HuH-7 (cell line): Measurements from ENCODE around the gene PRDM16.
A peak's percentile ranks its signal among the peaks of the same experiment; 100 is the strongest.

Source experiments
- DNase-seq: peaks from one replicate; pipeline ENCODE4 v3.0.0; 2011; ENCODE audit warnings: low spot score

PRDM16 gene

DNA sequence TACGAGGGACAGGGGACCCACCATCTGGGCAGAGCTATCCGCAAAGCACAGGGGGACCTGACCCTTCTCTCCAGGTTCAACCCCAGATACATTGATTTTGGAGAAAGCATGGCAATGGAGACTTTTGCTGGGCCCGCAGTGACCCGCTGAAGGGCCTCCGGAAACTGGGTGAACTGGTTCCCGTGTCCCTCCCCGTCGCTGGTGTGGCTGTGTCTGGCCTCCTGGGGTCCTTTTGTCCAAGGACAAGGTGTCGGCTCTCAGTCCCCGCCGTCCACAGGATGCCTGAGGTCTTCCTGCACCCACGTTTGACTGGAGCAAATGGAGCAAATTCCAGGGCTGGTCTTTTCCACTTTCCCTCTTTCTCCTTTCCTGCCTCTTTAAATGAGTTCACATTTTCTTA lies 176.3 kb downstream of the PRDM16 start:
- no peak for DNase-seq

DNA sequence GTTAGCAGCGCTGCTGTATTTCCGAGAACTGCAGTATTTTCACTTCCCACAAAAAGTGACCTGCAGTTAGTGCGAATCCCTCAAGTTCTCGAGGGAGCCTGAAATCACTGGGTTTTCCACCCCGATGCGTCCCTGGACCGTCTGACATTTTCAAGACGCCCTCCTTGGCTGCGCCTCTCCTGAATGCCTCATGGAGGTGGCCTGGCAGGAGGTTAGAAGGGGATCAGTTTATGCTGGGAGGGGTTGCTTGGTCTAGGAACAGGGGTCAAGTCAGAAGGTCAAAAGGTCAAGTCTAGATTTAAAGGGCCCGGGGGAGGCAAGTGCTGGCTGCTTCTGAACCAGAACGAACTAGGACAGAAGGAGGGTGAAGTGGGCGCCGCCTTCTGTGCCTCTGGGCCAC lies 176.8 kb downstream of the PRDM16 start:
- DNase-seq = no peak

DNA sequence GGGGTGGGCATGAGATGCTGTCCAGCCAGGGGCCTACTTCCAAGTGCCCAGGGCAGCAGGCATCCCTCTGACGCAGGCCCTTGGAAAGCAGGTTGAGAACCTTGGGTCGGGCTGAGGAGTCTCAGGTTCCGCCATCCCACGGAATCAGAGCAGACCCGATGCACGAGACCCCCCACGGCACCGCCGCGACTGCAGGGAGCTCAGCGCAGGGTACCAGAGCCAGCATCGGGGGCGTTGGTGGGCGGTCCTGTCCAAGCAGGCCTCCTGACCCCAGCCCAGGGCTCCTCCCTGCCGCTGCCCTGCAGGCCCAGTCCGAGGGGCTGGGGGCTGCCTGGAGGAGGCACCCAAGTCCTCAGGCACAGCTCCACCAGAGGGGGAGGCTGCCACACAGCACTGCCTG lies 177.2 kb downstream of the PRDM16 start:
- DNase-seq = no peak

DNA sequence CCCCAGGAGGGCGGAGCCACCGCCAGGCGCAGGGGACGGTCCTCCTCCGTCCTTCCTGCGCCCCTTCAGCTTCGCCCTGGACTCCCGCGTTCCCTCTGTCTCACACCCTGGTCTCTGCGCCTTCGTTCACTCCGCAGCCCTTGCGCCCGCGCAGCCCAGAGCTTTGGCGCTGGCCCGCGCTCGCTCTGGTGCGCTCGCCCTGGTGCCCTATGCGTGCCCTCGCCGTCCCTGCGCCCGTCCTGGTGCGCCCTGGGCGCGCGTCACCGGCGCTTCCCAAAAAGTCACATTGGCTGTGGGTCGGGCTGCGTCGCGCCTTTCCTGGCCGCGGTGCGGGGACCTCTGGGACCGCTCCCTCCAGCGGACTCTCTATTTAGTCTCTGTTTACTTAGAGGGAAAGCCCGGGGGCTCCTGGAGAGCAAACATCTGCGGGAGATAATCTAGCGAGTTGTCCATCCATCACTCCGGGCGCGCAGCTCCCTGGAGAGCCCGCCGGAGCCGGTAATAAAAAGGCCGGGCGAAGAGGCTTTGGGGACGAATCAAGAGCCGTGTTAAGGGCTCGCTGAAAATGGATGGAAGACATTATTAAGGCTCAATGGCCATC lies 178.6 kb downstream of the PRDM16 start:
- DNase-seq = peak; percentile 66

DNA sequence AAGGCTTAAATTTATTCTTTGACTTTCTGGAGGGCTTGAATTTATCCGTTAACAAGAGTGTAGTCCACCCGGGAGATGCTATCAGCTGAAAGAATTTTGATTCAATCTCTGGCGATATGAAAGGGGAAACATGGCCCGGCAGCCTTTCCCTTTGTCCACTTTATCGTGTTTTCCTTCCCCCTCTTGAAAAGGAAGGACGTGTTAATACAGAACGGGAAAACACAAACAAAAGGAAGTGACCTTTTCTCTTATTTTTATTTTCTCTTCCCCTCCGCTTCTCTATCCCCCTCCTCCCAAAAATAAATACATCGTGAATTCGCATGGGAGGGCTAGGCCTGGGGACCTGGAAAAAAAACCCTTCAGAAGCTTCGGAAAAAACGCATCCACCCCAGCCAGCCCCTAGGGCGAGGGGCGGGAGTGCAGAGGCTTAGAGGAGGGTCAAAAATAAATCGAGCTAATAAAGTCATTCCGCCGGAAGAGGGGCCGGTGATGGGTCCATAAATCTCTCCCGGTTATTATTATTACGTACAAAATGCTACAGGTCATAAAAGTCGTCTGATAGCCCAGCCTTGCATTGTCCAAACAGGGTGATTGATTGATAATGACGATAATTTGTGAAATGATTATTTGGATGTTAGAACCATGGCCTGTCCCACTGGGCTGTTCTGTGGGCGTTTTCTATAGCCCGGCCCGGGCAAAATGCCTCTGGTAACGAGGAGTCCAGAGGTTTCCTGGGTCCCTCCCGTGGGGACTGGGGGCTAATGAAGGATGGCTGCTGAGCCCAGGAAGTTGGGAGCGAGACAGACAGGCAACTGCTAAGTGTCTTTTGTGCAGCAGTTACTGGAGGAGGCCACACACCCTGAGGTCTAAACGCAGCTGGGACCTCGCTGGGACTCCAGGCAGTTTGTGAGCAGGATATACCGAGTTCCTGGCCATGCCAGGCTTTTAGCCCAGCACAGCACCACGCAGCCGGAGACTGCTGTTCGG lies 179.4 kb downstream of the PRDM16 start:
- DNase-seq = no peak

DNA sequence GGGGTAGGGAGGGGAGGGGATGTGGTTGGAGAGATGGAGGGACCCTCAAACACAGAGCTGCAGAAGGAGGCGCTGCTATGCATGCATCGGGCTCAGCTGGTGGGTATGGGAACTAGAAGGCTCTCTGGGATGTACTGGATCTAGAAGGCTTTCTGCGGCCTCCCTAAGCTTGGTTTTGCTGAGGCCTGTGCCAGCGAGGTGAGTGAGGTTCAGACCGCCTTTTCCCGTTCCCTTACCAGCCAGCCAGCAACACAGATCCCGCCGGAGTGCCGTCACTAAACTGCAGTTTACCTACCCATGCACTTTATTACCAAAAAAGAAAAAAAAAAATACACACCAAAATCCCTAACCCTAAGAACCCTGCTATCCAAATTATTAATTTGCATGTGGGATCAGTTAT lies 180.2 kb downstream of the PRDM16 start:
- DNase-seq = no peak

- peak; percentile 88 for DNase-seq
These were observed 180.9 kb downstream of the PRDM16 start for GRCh38 chr1:3249631-3250501.

- DNase-seq = no peak
These were observed 181.6 kb downstream of the PRDM16 start for GRCh38 chr1:3250624-3251023.

- DNase-seq = no peak
These were observed 182.2 kb downstream of the PRDM16 start for GRCh38 chr1:3251099-3251806.

GRCh38 chr1:3251807-3252428 lies 182.9 kb downstream of the PRDM16 start:
- DNase-seq = no peak

GRCh38 chr1:3255680-3256079 lies 186.7 kb downstream of the PRDM16 start:
- DNase-seq = no peak

GRCh38 chr1:3257788-3258187 lies 188.8 kb downstream of the PRDM16 start:
- DNase-seq = no peak

DNA sequence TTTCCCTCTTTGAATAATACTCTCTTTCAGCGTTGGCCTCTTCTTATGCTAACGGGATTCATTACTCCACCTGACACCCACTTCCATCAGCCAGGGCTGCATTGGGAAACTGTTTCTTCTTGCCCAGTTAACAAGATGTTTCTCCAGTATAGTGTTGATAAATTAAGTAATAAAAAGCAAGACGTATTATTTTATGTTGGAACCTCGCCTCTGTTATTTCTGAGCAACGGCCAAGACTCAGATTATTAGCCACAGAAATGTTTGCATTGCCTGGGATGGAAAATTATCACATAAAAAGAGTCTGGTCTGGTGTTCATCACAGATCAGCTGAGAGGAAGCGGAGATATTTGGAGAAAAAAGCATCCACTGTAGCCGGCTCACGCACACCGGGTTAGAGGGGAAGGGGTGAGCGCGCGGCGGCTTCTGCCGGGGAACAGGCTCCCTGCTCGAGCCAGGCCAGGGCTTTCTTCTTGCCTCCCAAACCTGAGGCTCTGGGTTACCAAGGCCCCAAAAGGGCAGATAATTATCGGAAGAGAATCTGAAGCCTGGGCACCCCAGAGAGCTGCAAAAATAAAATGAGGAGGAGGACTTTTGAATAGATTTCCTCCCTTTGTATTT lies 189.5 kb downstream of the PRDM16 start:
- no peak for DNase-seq

DNA sequence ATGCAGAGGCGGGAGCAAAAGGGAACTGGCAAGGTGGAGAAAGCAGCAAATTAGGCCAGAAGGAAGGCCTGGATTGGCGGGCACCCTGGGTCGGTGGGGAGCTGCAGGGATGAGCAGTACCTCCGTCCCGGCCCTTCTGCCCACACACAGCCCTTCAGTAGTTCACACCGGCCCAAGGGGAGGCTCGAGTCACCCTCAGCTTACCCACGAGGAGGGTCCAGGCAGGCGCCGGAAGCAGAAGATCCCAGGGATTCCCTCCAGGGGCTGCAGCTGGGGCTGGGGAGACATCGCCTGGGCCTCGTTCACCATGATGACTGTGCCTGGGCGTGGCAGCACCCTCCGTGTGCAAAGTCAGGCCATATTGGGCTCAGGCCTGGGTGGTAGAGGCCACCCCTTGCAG lies 190.0 kb downstream of the PRDM16 start:
- DNase-seq = no peak

GRCh38 chr1:3261007-3261968 lies 192.3 kb downstream of the PRDM16 start:
- DNase-seq = peak; percentile 77

- no peak for DNase-seq
These were observed 193.1 kb downstream of the PRDM16 start for GRCh38 chr1:3261969-3262579.

- DNase-seq = no peak
These were observed 193.8 kb downstream of the PRDM16 start for GRCh38 chr1:3262681-3263286.

DNA sequence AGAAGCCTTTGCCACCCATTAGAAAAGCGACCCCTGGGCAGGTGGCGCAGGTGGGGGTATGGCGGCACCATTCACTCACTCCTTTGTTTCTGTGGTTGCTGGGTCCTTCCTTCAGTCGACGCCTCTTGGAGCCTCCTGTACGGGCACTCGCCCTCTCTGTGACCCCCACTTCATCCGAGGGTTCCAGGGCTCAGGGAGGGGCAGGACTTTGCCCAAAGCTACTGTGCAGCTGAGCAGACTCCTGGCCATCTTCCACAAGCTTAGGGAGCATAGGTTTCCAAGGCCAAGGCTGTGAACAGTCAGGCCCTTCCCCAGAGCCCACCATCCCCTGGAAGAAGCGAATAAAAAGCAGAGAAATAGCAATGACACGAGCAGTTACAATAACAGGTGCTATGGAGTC lies 194.8 kb downstream of the PRDM16 start:
- DNase-seq = no peak

DNA sequence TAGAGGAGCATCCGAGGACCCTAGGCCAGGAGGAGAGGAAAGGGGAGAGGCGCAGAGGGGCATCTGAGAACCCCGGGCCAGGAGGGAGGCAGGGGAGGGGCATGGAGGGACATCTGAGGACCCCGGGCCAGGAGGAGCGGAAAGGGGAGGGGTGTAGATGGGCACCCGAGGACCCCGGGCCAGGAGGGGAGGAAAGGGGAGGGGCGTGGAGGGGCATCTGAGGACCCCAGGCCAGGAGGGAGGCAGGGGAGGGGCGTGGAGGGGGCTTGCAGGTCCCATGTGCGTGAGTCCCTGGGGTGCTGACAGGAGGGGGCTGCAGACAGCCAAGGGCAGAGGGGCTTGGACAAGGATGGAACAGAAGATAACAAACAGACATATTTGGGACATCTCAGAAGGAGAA lies 195.5 kb downstream of the PRDM16 start:
- no peak for DNase-seq
